ENCODE data around the gene LYSMD1.

LYSMD1 gene

GRCh38 chr1:151124763-151125403 is 40.8 kb downstream of the LYSMD1 start:
- H3K27ac Mint-ChIP-seq = peak overlapping the region in 1 of 2 donors; percentile 66
- H3K36me3 Mint-ChIP-seq (ENCODE audit: insufficient read depth) = peaks cover 39% of the 10 kb centered on the region
- peak; percentile 59 for ATAC-seq (replicated peaks)

GRCh38 chr1:151113877-151114276 is 51.8 kb downstream of the LYSMD1 start:
- no peak for DNase-seq
- Mint-ChIP-seq H3K9me3 (no peaks in the 10 kb centered on the region), H3K4me3 (no peak overlapping the region), H3K27me3 (no peaks in the 10 kb centered on the region), H3K36me3 (ENCODE audit: insufficient read depth) (peaks cover 27% of the 10 kb centered on the region), H3K4me1 (ENCODE audit: low read depth in 2 of 2) (no peaks in the 10 kb centered on the region), H3K27ac (no peak overlapping the region)
- no peak for ATAC-seq (replicated peaks)

More at GRCh38 chr1:151124763-151125403, 40.8 kb downstream of the LYSMD1 start:
- no peaks in the 10 kb centered on the region for H3K9me3 Mint-ChIP-seq
- no peak for DNase-seq
- peaks cover 0 to 7% of the 10 kb centered on the region in 2 donors for H3K4me1 Mint-ChIP-seq (ENCODE audit: low read depth in 2 of 2)
- no peaks in the 10 kb centered on the region for H3K27me3 Mint-ChIP-seq
- peak overlapping the region in 1 of 2 donors; percentile 2 for H3K4me3 Mint-ChIP-seq
